Fibroblast of lung (primary cell): Measurements from ENCODE around the gene MCEE. TPM values are rescaled to one million over a fixed set of nuclear protein-coding genes. Genes with fewer than 3 reads are reported as not detected.
"Not testable (repeated sequence)": the region's sequence is repeated elsewhere in the genome, so short reads cannot be mapped to it uniquely, and the experiment has no call there.

ENCODE experiments used
- DNase-seq, 2 donors: peaks; one replicate each; pipeline versions ENCODE4 v3.0.0 to v3.0.0-alpha.2; 2010; ENCODE audit warnings: low read depth in 2 of 2
- H2AFZ ChIP-seq: 2 replicates; pipeline ENCODE4 v1.5.1; 2012; ENCODE audit warnings: low read length, control low read depth, inconsistent platforms
- H3K27ac ChIP-seq: 2 replicates; pipeline ENCODE4 v1.5.1; 2011; ENCODE audit warnings: low read length, control low read depth; ENCODE audit not compliant: insufficient read depth
- H3K27me3 ChIP-seq: 2 replicates; pipeline ENCODE4 v1.5.1; 2011; ENCODE audit warnings: mild to moderate bottlenecking, low read length; ENCODE audit not compliant: control insufficient read depth, insufficient read depth
- H3K36me3 ChIP-seq: 2 replicates; pipeline ENCODE4 v1.5.1; 2011; ENCODE audit warnings: low read length; ENCODE audit not compliant: control insufficient read depth, insufficient read depth
- H3K4me1 ChIP-seq: 2 replicates; pipeline ENCODE4 v1.5.1; 2011; ENCODE audit warnings: low read length; ENCODE audit not compliant: control insufficient read depth, insufficient read depth; ENCODE audit errors: extremely low read depth
- H3K4me2 ChIP-seq: 2 replicates; pipeline ENCODE4 v1.5.1; 2011; ENCODE audit warnings: low read length, control low read depth; ENCODE audit not compliant: insufficient read depth; ENCODE audit errors: extremely low read depth
- H3K4me3 ChIP-seq, 4 experiments: fragments of 200-600 bp in 1 of 4; sonication (generic) in 1 of 4; replicated peaks in 1 of 4; 2 replicates each; pipeline ENCODE4 v1.5.1; 2011 to 2016; ENCODE audit warnings: low read length in 4 of 4, low read depth in 3 of 4, mild to moderate bottlenecking in 3 of 4, control low read depth in 2 of 4, inconsistent platforms in 1 of 4, mixed read lengths in 1 of 4; ENCODE audit not compliant: insufficient read depth in 1 of 4; ENCODE audit errors: control extremely low read depth in 1 of 4
- H3K79me2 ChIP-seq: 2 replicates; pipeline ENCODE4 v1.5.1; 2012; ENCODE audit warnings: mild to moderate bottlenecking, low read length, inconsistent platforms; ENCODE audit not compliant: control insufficient read depth, insufficient read depth
- H3K9ac ChIP-seq: 2 replicates; pipeline ENCODE4 v1.5.1; 2011; ENCODE audit warnings: mild to moderate bottlenecking, low read length, control low read depth; ENCODE audit not compliant: insufficient read depth
- H3K9me3 ChIP-seq: 2 replicates; pipeline ENCODE4 v1.5.1; 2012; ENCODE audit warnings: low read depth, low read length; ENCODE audit not compliant: control insufficient read depth, insufficient read depth
- H4K20me1 ChIP-seq: 2 replicates; pipeline ENCODE4 v1.5.1; 2011; ENCODE audit warnings: low read length; ENCODE audit not compliant: control insufficient read depth, insufficient read depth; ENCODE audit errors: extremely low read depth
- EZH2 ChIP-seq: IDR thresholded peaks from 2 replicates; pipeline ENCODE4 v1.5.1; 2012; ENCODE audit warnings: low read length, control low read depth, mild to moderate bottlenecking; ENCODE audit errors: missing control alignments
- polyA plus RNA-seq, 2 donors: library from polyadenylated mRNA; depleted of rRNA in 1 of 2; stranded (reverse) in 1 of 2; unstranded in 1 of 2; fragments of >200 nt; gene quantifications; 2 replicates each; pipeline ENCODE4 v1.2.1, GENCODE V29; 2011 to 2012; ENCODE audit warnings: missing spikeins in 1 of 2
- total RNA-seq: library from RNA; depleted of rRNA; stranded (reverse); fragments of >200 nt; gene quantifications from 2 replicates; pipeline ENCODE4 v1.2.1, GENCODE V29; 2014
- TF ChIP-seq, protein P1 (sequence below), 2 donors: IDR thresholded peaks in 1 of 2; conservative IDR thresholded peaks in 1 of 2; 1 replicate in 1 of 2; 2 replicates in 1 of 2; pipeline ENCODE4 v1.5.1; 2011 to 2012; ENCODE audit warnings: low read length in 2 of 2, control low read depth in 1 of 2, inconsistent platforms in 1 of 2, low read depth in 1 of 2, mild to moderate bottlenecking in 1 of 2

MCEE gene
- total and polyA plus RNA-seq, 2 donors (not counting 1 experiment from before 2014, with no cell fraction given), result 18.8 TPM

DNA sequence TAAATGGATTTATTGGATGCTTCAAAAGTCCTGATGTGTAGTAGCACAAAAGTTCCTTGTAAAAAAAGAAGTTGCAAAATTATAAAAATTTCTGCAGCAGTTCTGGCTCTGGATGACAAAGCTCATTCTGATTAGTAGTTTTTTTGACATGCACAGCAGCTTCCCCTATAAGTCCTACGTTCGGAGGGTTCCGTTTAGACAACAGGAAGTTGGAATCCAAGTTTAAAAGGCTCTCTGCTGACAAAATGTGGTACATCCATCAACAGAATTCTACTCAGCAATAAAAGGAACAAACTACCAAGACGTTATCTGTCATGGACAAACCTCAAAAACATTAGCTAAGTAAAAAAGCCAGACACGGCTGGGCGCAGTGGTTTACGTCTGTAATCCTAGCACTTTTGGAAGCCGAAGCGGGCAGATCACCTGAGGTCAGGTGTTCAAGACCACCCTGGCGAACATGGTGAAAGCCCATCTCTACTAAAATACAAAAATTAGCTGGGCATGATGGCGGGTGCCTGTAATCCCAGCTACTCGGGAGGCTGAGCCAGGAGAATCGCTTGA is 46.2 kb downstream of the MCEE start:
- not testable (repeated sequence) for H2AFZ ChIP-seq, H3K27ac ChIP-seq
- peak overlapping the region in 1 of 4 experiments; percentile 17 for H3K4me3 ChIP-seq

DNA sequence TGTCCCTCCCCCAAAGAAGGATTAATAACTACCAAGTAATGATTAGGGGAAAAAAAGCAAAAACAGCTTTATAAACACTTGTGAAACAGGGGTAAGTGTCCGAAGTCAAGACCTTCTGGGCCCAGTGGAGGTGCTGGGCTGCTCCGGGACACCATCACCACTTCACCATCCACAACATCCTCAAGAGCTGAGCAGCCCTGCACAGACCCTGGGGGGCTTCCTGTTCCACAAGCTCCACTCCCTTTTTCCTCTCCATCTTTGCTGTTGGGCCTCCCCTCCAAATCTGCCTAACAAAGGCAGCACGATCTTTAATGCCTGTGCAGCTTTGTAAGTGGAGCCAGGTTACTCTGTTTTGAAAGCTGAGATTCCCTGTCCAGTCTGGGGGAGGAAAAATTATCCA is 46.7 kb downstream of the MCEE start:
- H3K36me3 ChIP-seq, H3K9ac ChIP-seq, H4K20me1 ChIP-seq, H3K79me2 ChIP-seq, H3K9me3 ChIP-seq, H3K27ac ChIP-seq, H2AFZ ChIP-seq, H3K4me1 ChIP-seq, H3K27me3 ChIP-seq, H3K4me2 ChIP-seq, DNase-seq, H3K4me3 ChIP-seq: not testable (repeated sequence)

More for the DNA sequence above, 46.2 kb downstream of the MCEE start:
- not testable (repeated sequence) for H3K9me3 ChIP-seq, H4K20me1 ChIP-seq, H3K79me2 ChIP-seq, H3K4me1 ChIP-seq, DNase-seq, H3K27me3 ChIP-seq, H3K36me3 ChIP-seq, H3K9ac ChIP-seq
- H3K4me2 ChIP-seq, result peak overlapping the region; percentile 35

DNA sequence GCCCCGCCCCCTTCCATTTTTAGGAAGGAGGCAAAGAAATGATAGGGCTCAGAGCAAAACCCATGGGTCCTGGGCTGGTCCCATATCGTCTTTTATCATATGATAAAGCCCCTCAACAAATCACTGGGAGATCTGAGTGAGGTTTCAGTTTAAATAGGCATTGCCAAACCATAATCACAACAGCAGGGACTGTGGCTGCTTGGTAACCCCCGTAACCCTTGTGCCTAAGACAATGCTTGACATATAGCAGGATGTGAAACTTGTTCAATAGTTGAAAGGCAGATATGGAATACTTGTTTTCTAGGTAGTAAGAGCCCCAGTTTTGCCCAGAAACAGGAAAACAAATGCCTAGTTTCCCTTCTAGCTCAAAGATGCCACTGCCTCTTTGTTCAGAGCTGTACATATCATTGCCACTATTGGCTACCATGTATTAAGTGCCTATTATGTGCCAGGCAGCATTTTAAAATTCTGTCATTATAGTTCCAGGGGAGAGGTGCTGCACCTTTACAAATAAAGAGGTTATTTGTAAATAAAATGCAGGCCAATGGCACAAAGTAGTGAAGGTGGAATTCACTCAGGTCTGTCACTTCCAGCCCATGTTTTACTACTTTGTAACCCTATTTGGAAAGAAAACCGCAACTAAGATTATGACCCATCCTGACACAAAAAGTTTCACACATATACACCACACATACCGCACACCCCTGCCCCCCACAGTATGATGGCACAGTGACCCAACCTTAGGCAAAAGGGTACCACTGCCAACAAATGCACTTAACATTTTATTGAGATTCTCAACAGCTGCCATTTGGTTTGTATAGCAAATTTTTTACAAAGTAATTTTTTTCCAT is 47.4 kb downstream of the MCEE start:
- Histone ChIP-seq H4K20me1 (no peaks in the 10 kb centered on the region), H3K9me3 (no peaks in the 10 kb centered on the region), H3K4me3 (no peak overlapping the region), H3K27ac (no peak overlapping the region), H3K27me3 (no peaks in the 10 kb centered on the region), H2AFZ (no peak overlapping the region), H3K9ac (no peak overlapping the region), H3K36me3 (peaks cover 2% of the 10 kb centered on the region), H3K79me2 (no peaks in the 10 kb centered on the region), H3K4me1 (no peaks in the 10 kb centered on the region), H3K4me2 (no peak overlapping the region)
- no peak for TF ChIP-seq EZH2
- TF ChIP-seq, protein P1, sequence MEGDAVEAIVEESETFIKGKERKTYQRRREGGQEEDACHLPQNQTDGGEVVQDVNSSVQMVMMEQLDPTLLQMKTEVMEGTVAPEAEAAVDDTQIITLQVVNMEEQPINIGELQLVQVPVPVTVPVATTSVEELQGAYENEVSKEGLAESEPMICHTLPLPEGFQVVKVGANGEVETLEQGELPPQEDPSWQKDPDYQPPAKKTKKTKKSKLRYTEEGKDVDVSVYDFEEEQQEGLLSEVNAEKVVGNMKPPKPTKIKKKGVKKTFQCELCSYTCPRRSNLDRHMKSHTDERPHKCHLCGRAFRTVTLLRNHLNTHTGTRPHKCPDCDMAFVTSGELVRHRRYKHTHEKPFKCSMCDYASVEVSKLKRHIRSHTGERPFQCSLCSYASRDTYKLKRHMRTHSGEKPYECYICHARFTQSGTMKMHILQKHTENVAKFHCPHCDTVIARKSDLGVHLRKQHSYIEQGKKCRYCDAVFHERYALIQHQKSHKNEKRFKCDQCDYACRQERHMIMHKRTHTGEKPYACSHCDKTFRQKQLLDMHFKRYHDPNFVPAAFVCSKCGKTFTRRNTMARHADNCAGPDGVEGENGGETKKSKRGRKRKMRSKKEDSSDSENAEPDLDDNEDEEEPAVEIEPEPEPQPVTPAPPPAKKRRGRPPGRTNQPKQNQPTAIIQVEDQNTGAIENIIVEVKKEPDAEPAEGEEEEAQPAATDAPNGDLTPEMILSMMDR (conservative IDR thresholded peaks at IDR 0.05 in 1 of 2, IDR thresholded peaks at IDR 0.05 in 1 of 2; ENCODE audit: low read depth in 1 of 2, low read length in 2 of 2), result no peak
- DNase-seq, result no peak

DNA sequence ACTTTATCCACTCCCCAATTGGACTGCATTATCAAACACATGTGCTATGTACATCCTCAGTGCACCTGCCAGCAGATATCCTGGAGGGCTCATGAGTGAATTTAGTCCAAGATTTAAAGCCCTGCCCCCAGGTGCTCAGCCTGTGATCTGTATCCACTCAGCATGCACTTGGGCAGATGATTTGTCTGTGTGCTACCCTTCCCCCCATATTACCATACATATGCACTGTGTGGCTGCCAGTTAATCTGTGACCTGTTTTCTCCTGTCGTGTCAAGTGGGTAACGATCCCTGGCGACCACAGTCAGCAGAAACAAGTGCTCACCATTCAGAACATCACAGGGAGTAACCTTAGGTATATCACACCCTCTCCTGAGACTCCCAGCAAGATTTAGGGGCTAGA is 51.4 kb downstream of the MCEE start:
- Histone ChIP-seq H2AFZ (no peak overlapping the region), H3K27me3 (no peaks in the 10 kb centered on the region), H3K27ac (no peak overlapping the region), H4K20me1 (no peaks in the 10 kb centered on the region), H3K9me3 (no peaks in the 10 kb centered on the region), H3K9ac (no peak overlapping the region), H3K4me2 (no peak overlapping the region), H3K4me1 (no peaks in the 10 kb centered on the region), H3K4me3 (no peak overlapping the region), H3K36me3 (peaks cover 14% of the 10 kb centered on the region), H3K79me2 (no peaks in the 10 kb centered on the region)
- DNase-seq, result no peak
- no peak for TF ChIP-seq EZH2
- TF ChIP-seq, protein P1 (conservative IDR thresholded peaks at IDR 0.05 in 1 of 2, IDR thresholded peaks at IDR 0.05 in 1 of 2; ENCODE audit: low read depth in 1 of 2, low read length in 2 of 2), result no peak
